HEK293T (cell line): ENCODE results near the gene TMEM72.

ENCODE experiments used
- CTCF ChIA-PET: fragments of 350-600 bp; formaldehyde crosslinking; extraction: SDS; loops from one replicate; lab custom pipeline; 2021; ENCODE audit warnings: antibody characterized with exemption, inconsistent platforms; lab: Yijun Ruan, JAX
- POLR2A ChIA-PET: fragments of 350-600 bp; formaldehyde crosslinking; extraction: SDS; loops from one replicate; lab custom pipeline; 2020; ENCODE audit warnings: antibody characterized with exemption, inconsistent platforms; lab: Yijun Ruan, JAX
- DNase-seq: peaks from one replicate; pipeline ENCODE4 v3.0.0; 2012; ENCODE audit warnings: mixed read lengths; ENCODE audit errors: extremely low spot score
- ARNT ChIP-seq: fragments of 450-650 bp; IDR thresholded peaks from 2 replicates; pipeline ENCODE4 v1.6.1; 2017; ENCODE audit warnings: mild to moderate bottlenecking
- BHLHE40 ChIP-seq: fragments of 450-650 bp; IDR thresholded peaks from 2 replicates; pipeline ENCODE4 v1.6.1; 2016; ENCODE audit warnings: mild to moderate bottlenecking, moderate library complexity, borderline replicate concordance
- CTBP1 ChIP-seq: fragments of 450-650 bp; IDR thresholded peaks from 2 replicates; pipeline ENCODE4 v1.6.1; 2016; ENCODE audit warnings: borderline replicate concordance
- ELF4 ChIP-seq: fragments of 450-650 bp; IDR thresholded peaks from 2 replicates; pipeline ENCODE4 v1.6.1; 2017; ENCODE audit warnings: antibody characterized with exemption
- FOXA1 ChIP-seq: fragments of 450-650 bp; IDR thresholded peaks from 2 replicates; pipeline ENCODE4 v1.6.1; 2016; ENCODE audit warnings: mild to moderate bottlenecking
- FOXK2 ChIP-seq: fragments of 450-650 bp; IDR thresholded peaks from 2 replicates; pipeline ENCODE4 v1.6.1; 2016; ENCODE audit warnings: mild to moderate bottlenecking
- FOXM1 ChIP-seq: fragments of 450-650 bp; IDR thresholded peaks from 2 replicates; pipeline ENCODE4 v1.6.1; 2017; ENCODE audit warnings: mild to moderate bottlenecking, borderline replicate concordance
- HDGF ChIP-seq: fragments of 450-650 bp; IDR thresholded peaks from 2 replicates; pipeline ENCODE4 v1.6.1; 2017; ENCODE audit warnings: antibody characterized with exemption, borderline replicate concordance
- L3MBTL2 ChIP-seq: fragments of 450-650 bp; conservative IDR thresholded peaks from 2 replicates; pipeline ENCODE4 v1.6.1; 2016; ENCODE audit warnings: mild to moderate bottlenecking
- LEF1 ChIP-seq: fragments of 450-650 bp; IDR thresholded peaks from 2 replicates; pipeline ENCODE4 v1.6.1; 2017; ENCODE audit warnings: mild to moderate bottlenecking, borderline replicate concordance
- NFRKB ChIP-seq: fragments of 450-650 bp; IDR thresholded peaks from 2 replicates; pipeline ENCODE4 v1.6.1; 2016; ENCODE audit warnings: mild to moderate bottlenecking, moderate library complexity
- SP1 ChIP-seq: fragments of 450-650 bp; IDR thresholded peaks from 2 replicates; pipeline ENCODE4 v1.6.1; 2017
- SUZ12 ChIP-seq: fragments of 450-650 bp; IDR thresholded peaks from 2 replicates; pipeline ENCODE4 v1.6.1; 2016; ENCODE audit warnings: mild to moderate bottlenecking
- TARDBP ChIP-seq: fragments of 450-650 bp; IDR thresholded peaks from 2 replicates; pipeline ENCODE4 v1.6.1; 2016
- ZNF384 ChIP-seq: fragments of 450-650 bp; IDR thresholded peaks from 2 replicates; pipeline ENCODE4 v1.6.1; 2016
- TF ChIP-seq, protein P1 (sequence below): fragments of 450-650 bp; IDR thresholded peaks from 2 replicates; pipeline ENCODE4 v1.6.1; 2016

TMEM72 gene

DNA sequence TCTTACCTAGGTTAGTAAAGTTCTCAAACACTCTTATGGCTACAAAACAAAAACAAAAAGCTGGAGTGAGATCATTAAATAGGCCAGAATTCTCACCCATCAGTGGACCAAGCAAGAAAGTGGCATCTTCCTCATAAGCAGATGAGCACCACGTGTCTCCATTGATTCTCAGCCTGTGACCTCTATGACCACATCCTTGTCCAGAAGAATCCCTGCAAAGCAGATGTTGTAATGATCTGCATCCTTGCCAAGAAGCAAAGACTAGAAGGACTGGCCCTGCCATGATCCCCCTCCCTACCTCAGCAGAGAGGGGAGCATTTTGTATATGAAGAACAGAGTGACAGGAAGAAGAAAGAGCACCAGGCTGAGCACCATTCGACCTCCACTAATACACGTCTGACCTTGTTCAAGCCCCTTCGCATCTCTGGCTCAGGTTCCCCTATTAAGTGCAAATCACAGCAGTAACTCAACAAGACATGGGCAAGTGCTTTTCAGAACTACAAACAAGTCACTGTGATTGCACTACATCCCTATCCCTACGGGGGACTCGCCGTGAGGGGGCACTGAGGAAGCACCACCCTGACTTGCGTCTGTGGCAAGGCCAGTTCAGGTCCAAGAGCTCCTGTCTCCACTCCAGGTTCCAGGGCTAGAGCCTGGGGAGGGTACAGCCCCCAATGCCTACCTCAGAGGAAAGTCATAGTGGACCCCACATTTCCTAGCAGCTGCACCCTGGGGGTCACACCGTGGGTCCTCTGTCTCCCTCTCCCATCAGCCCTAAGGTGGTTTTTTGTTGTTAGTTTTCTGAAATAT is 26.3 kb downstream of the TMEM72 start:
- TF ChIP-seq ARNT (no peak), LEF1 (no peak), HDGF (no peak)
- ChIA-PET POLR2A (no interaction called here), CTCF (no interaction called here)
- DNase-seq = no peak

DNA sequence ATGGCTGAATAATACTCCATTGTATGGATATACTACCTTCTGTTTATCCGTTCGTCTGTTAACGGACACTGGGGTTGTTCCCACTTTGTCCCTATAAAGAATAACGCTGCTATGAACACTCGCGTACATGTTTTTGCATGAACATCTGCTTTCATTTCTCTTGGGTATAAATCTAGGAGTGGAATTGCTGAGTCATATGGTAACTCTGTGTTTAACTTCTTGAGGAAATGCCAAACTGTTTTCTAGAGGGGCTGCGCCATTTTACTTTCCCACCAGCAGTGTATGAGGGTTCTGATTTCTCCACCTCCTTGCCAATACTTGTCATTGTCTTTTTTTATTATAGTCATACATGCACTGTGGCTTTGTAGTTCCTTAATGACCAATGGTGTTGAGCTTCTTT is 27.8 kb downstream of the TMEM72 start:
- DNase-seq = no peak
- ChIA-PET CTCF (no interaction called here), POLR2A (no interaction called here)
- TF ChIP-seq NFRKB (no peak), ELF4 (no peak), HDGF (no peak), FOXA1 (no peak), CTBP1 (no peak), L3MBTL2 (no peak), ARNT (no peak), ZNF384 (no peak), LEF1 (no peak), SP1 (no peak), BHLHE40 (no peak), TARDBP (no peak)
- TF ChIP-seq, protein P1, sequence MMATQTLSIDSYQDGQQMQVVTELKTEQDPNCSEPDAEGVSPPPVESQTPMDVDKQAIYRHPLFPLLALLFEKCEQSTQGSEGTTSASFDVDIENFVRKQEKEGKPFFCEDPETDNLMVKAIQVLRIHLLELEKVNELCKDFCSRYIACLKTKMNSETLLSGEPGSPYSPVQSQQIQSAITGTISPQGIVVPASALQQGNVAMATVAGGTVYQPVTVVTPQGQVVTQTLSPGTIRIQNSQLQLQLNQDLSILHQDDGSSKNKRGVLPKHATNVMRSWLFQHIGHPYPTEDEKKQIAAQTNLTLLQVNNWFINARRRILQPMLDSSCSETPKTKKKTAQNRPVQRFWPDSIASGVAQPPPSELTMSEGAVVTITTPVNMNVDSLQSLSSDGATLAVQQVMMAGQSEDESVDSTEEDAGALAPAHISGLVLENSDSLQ = no peak

- TF ChIP-seq, protein P1 = no peak
- no peak for TF ChIP-seq L3MBTL2
Observed at GRCh38 chr10:44939691-44940401, 28.7 kb downstream of the TMEM72 start.

GRCh38 chr10:44944354-44944753 is 33.2 kb downstream of the TMEM72 start:
- ChIA-PET CTCF (no interaction called here), POLR2A (no interaction called here)
- TF ChIP-seq ZNF384 = no peak
- no peak for TF ChIP-seq FOXA1
- no peak for DNase-seq

More at GRCh38 chr10:44939691-44940401, 28.7 kb downstream of the TMEM72 start:
- POLR2A ChIA-PET = no interaction called here
- no peak for DNase-seq
- CTCF ChIA-PET = no interaction called here

DNA sequence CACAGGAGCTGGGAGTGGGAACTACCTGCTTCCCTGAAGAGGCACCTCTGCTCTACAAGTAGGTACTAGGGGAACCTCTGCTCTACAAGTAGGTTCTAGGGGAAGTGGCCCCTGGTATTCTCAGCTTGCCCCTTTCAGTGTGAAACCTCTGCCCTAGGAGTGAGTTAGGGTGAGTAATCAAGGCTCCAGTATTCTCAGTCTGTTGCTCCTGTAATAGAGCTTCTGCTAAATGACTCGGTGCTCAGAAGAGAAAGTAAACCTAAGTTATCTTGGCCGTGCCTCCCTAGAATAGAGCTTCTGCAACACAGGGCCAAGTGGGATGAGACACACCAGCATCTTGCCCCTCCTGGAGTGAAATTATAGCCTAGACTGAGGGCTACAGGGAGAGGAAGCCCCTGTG is 35.1 kb downstream of the TMEM72 start:
- ChIA-PET POLR2A (no interaction called here), CTCF (no interaction called here)
- TF ChIP-seq L3MBTL2 = no peak
- no peak for TF ChIP-seq LEF1
- TF ChIP-seq NFRKB = no peak
- TF ChIP-seq, protein P1 = no peak
- TF ChIP-seq ARNT = no peak
- TF ChIP-seq ELF4 = no peak
- no peak for TF ChIP-seq BHLHE40
- no peak for TF ChIP-seq ZNF384
- no peak for TF ChIP-seq TARDBP
- no peak for TF ChIP-seq SP1
- TF ChIP-seq FOXA1 = no peak
- TF ChIP-seq FOXM1 = no peak
- no peak for TF ChIP-seq CTBP1
- TF ChIP-seq HDGF = no peak
- TF ChIP-seq SUZ12 = no peak
- no peak for TF ChIP-seq FOXK2
- DNase-seq = no peak

GRCh38 chr10:44947371-44948152 is 36.4 kb downstream of the TMEM72 start:
- TF ChIP-seq HDGF = no peak
- TF ChIP-seq ZNF384 = no peak
- TF ChIP-seq CTBP1 = no peak
- no peak for TF ChIP-seq SUZ12
- no peak for TF ChIP-seq SP1
- TF ChIP-seq, protein P1 = no peak
- TF ChIP-seq ELF4 = no peak
- TF ChIP-seq FOXA1 = no peak
- TF ChIP-seq LEF1 = no peak
- TF ChIP-seq FOXK2 = no peak
- CTCF ChIA-PET = no interaction called here
- DNase-seq = no peak
- POLR2A ChIA-PET = no interaction called here
